HepG2 (cell line): ENCODE data around the gene JMJD7. TPM values are rescaled to one million over a fixed set of nuclear protein-coding genes. Genes with fewer than 3 reads are reported as not detected.

Experiments
- ATAC-seq: fragments of 200-7000 bp; cut with Tn5 transposase; 3 replicates; pipeline ENCODE4 v1.9.1; 2020; ENCODE audit warnings: mild to moderate bottlenecking, moderate library complexity
- BruUV-seq: library from RNA; stranded (reverse); fragments of 400-500 nt; replicated peaks from 2 replicates; lab custom pipeline; 2021; lab: Mats Ljungman, UMichigan
- CTCF ChIA-PET: fragments of 300-600 bp; formaldehyde crosslinking; extraction: SDS; loops from one replicate; lab custom pipeline; 2021; ENCODE audit warnings: low total read pairs, inconsistent platforms, low intra/inter-chr PET ratio; lab: Yijun Ruan, JAX
- POLR2A ChIA-PET: fragments of 350-600 bp; sonication (Branson Sonifier 250); formaldehyde crosslinking; loops from one replicate; lab custom pipeline; 2020; ENCODE audit warnings: antibody characterized with exemption, inconsistent platforms; lab: Yijun Ruan, JAX
- DNase-seq: peaks from one replicate; pipeline ENCODE4 v3.0.0-alpha.2; 2015; ENCODE audit warnings: low spot score
- FAIRE-seq: peaks from 3 replicates; lab custom pipeline; 2011; peaks lifted over from hg19 to GRCh38; lab: Jason Lieb, UNC
- H2AFZ ChIP-seq: one replicate; pipeline ENCODE4 v1.6.1; 2011; ENCODE audit warnings: low read length, inconsistent platforms
- H3K27ac ChIP-seq: fragments of 300-600 bp; 3 replicates; pipeline ENCODE4 v1.8.0; 2011; ENCODE audit warnings: mixed run types, mild to moderate bottlenecking, mixed read lengths, low read length, inconsistent platforms; ENCODE audit not compliant: insufficient read depth; ENCODE audit errors: extremely low read length
- H3K27me3 ChIP-seq, 2 experiments: fragments of 200-600 bp in 1 of 2; 2 replicates in 1 of 2; 3 replicates in 1 of 2; pipeline versions ENCODE4 v1.6.0 to v1.8.0; 2011; ENCODE audit warnings: low read length in 2 of 2, mild to moderate bottlenecking in 2 of 2, moderate library complexity in 2 of 2, inconsistent platforms in 1 of 2; ENCODE audit not compliant: insufficient read depth in 2 of 2, control insufficient read depth in 1 of 2
- H3K36me3 ChIP-seq, 2 experiments: fragments of 200-600 bp in 1 of 2; replicated peaks in 1 of 2; 2 replicates in 1 of 2; 3 replicates in 1 of 2; pipeline versions ENCODE4 v1.5.1 to v1.8.0; 2011; ENCODE audit warnings: low read length in 2 of 2, inconsistent platforms in 1 of 2; ENCODE audit not compliant: insufficient read depth in 2 of 2, control insufficient read depth in 1 of 2
- H3K4me1 ChIP-seq: 2 replicates; pipeline ENCODE4 v1.5.1; 2012; ENCODE audit warnings: low read length, inconsistent platforms; ENCODE audit not compliant: insufficient read depth
- H3K4me2 ChIP-seq: 2 replicates; pipeline ENCODE4 v1.6.0; 2011; ENCODE audit warnings: low read depth, low read length, inconsistent platforms
- H3K4me3 ChIP-seq, 3 experiments: fragments of 200-600 bp in 1 of 3; sonication (generic), shearing (Covaris generic) in 1 of 3; replicated peaks in 1 of 3; 2 replicates each; pipeline ENCODE4 v1.5.1; 2011 to 2016; ENCODE audit warnings: low read length in 3 of 3, inconsistent platforms in 2 of 3, low read depth in 2 of 3, mild to moderate bottlenecking in 2 of 3, control low read depth in 1 of 3, mixed read lengths in 1 of 3; ENCODE audit not compliant: insufficient read depth in 1 of 3
- H3K79me2 ChIP-seq: one replicate; pipeline ENCODE4 v1.6.1; 2011; ENCODE audit warnings: low read length, inconsistent platforms; ENCODE audit not compliant: insufficient read depth
- H3K9ac ChIP-seq: 2 replicates; pipeline ENCODE4 v1.6.0; 2011; ENCODE audit warnings: mild to moderate bottlenecking, low read depth, low read length, inconsistent platforms; ENCODE audit not compliant: insufficient read depth
- H3K9me3 ChIP-seq: 2 replicates; pipeline ENCODE4 v1.5.1; 2012; ENCODE audit warnings: mild to moderate bottlenecking, low read length
- H4K20me1 ChIP-seq: 2 replicates; pipeline ENCODE4 v1.6.0; 2011; ENCODE audit warnings: inconsistent platforms, mild to moderate bottlenecking, low read length, moderate library complexity; ENCODE audit not compliant: insufficient read depth
- CREBL2 ChIP-seq: sonication (generic); formaldehyde crosslinking; IDR thresholded peaks from 2 replicates; pipeline ENCODE4 v1.8.1; 2023; ENCODE audit warnings: missing genetic modification reagents, mild to moderate bottlenecking, borderline replicate concordance
- CTCF ChIP-seq: sonication (generic); formaldehyde crosslinking; IDR thresholded peaks from 2 replicates; pipeline ENCODE4 v1.5.0; 2020; ENCODE audit warnings: mild to moderate bottlenecking, missing genetic modification reagents, moderate library complexity
- GLI4 ChIP-seq: sonication (generic); formaldehyde crosslinking; IDR thresholded peaks from 2 replicates; pipeline ENCODE4 v1.5.1; 2020; ENCODE audit warnings: missing genetic modification reagents, mild to moderate bottlenecking, moderate library complexity, borderline replicate concordance
- NCOA5 ChIP-seq: sonication (generic); formaldehyde crosslinking; IDR thresholded peaks from 2 replicates; pipeline ENCODE4 v1.4.0; 2020; ENCODE audit warnings: missing genetic modification reagents
- PRMT3 ChIP-seq: sonication (generic); formaldehyde crosslinking; IDR thresholded peaks from 2 replicates; pipeline ENCODE4 v1.8.1; 2022; ENCODE audit warnings: low read depth, mild to moderate bottlenecking, moderate library complexity, missing genetic modification reagents, borderline replicate concordance
- RARG ChIP-seq: sonication (generic); formaldehyde crosslinking; IDR thresholded peaks from 2 replicates; pipeline ENCODE4 v1.4.0; 2020; ENCODE audit warnings: low read depth, mild to moderate bottlenecking, missing genetic modification reagents
- RFX3 ChIP-seq: IDR thresholded peaks from 2 replicates; pipeline ENCODE4 v1.6.1; 2016; ENCODE audit warnings: missing biosample characterization, missing genetic modification reagents
- WIZ ChIP-seq: sonication (generic); formaldehyde crosslinking; IDR thresholded peaks from 2 replicates; pipeline ENCODE4 v1.5.1; 2020; ENCODE audit warnings: mild to moderate bottlenecking, missing genetic modification reagents
- ZBTB42 ChIP-seq: sonication (generic); formaldehyde crosslinking; IDR thresholded peaks from 2 replicates; pipeline ENCODE4 v1.5.0; 2020; ENCODE audit warnings: mild to moderate bottlenecking, missing genetic modification reagents
- ZFP90 ChIP-seq: sonication (generic); formaldehyde crosslinking; IDR thresholded peaks from 2 replicates; pipeline ENCODE4 v1.8.0; 2022; ENCODE audit warnings: missing genetic modification reagents, mild to moderate bottlenecking, inconsistent platforms, borderline replicate concordance
- ZNF652 ChIP-seq: IDR thresholded peaks from 2 replicates; pipeline ENCODE4 v1.6.1; 2016; ENCODE audit warnings: low read depth, borderline replicate concordance
- ZNF7 ChIP-seq: IDR thresholded peaks from 2 replicates; pipeline ENCODE4 v1.6.1; 2016; ENCODE audit warnings: missing biosample characterization, missing genetic modification reagents
- ZNF703 ChIP-seq: sonication (generic); formaldehyde crosslinking; IDR thresholded peaks from 2 replicates; pipeline ENCODE4 v1.5.1; 2020; ENCODE audit warnings: missing genetic modification reagents, mild to moderate bottlenecking, moderate library complexity, borderline replicate concordance
- ZSCAN20 ChIP-seq: sonication (generic); formaldehyde crosslinking; IDR thresholded peaks from 2 replicates; pipeline ENCODE4 v1.4.0; 2020; ENCODE audit warnings: missing genetic modification reagents, mild to moderate bottlenecking, borderline replicate concordance
- WGBS: methylation state at CpG from one replicate; pipeline ENCODE4 v1.1.6; 2017; ENCODE audit warnings: low lambda C conversion rate; 5-methylcytosine and 5-hydroxymethylcytosine counted together
- in situ Hi-C: cut with HindIII; loops from 2 replicates; pipeline ENCODE4 v1.10.0; 2017; ENCODE audit warnings: low pct_unique_long_range_greater_than_20kb; ENCODE audit not compliant: extremely low pct_ligation_motif_present
- intact Hi-C: fragments of 100-400 bp; cut with micrococcal nuclease; formaldehyde crosslinking; loops from one replicate; pipeline ENCODE4 v1.10.0; 2022; ENCODE audit not compliant: unreplicated experiment
- polyA plus RNA-seq, 8 experiments: library from polyadenylated mRNA; depleted of rRNA in 3 of 8; stranded (reverse) in 7 of 8; unstranded in 1 of 8; fragments of >200 nt; fragmentation: Illumina TruSeq in 4 of 8; extraction: Trizol in 4 of 8; gene quantifications; 2 replicates each; pipeline versions ENCODE4 v1.2.1 to v1.2.3, GENCODE V29; 2011 to 2016; ENCODE audit warnings: low read depth in 4 of 8, missing spikeins in 1 of 8, mixed read lengths in 1 of 8; ENCODE audit not compliant: insufficient read depth in 1 of 8
- total RNA-seq, 5 experiments: library from RNA; depleted of rRNA; stranded (reverse); fragments of >200 nt; fragmentation: Illumina TruSeq; extraction: Trizol; gene quantifications; 2 replicates each; pipeline ENCODE4 v1.2.3, GENCODE V29; 2016; ENCODE audit warnings: low read depth in 1 of 5
- TF ChIP-seq, protein P1 (sequence below): sonication (generic); formaldehyde crosslinking; IDR thresholded peaks from 2 replicates; pipeline ENCODE4 v1.4.0; 2020; ENCODE audit warnings: missing genetic modification reagents, mild to moderate bottlenecking, borderline replicate concordance

The JMJD7 gene
- total and polyA plus RNA-seq, 2 of the 13 experiments (the other 11 are each of a cell fraction or from before 2014, with no cell fraction given) = 6.4 to 7.1 TPM

DNA sequence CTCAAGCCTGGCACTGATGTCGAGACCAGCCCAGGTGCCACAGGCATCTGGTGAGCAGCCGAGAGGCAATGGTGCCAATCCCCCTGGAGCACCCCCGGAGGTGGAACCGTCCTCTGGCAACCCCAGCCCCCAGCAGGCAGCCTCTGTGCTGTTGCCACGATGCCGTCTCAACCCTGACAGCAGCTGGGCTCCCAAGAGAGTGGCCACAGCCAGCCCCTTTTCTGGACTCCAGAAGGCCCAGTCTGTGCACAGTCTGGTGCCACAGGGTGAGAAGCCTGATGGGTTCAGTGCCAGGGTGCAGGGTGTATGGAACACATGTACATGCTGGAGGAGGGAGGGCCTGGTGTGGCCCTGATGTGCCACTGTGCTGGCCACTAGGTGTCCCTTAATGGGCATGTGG is 4.9 kb upstream of the JMJD7 start:
- no peaks in the 10 kb centered on the region for H3K4me1 ChIP-seq
- ChIA-PET CTCF (no interaction called here), POLR2A (no interaction called here)
- in situ Hi-C loops = no loop called here
- H3K36me3 ChIP-seq = peaks cover 3 to 16% of the 10 kb centered on the region in 2 experiments; a peak in 4 of 5 replicates
- H3K27ac ChIP-seq = no peak overlapping the region
- no peak overlapping the region for H3K4me2 ChIP-seq
- no peaks in the 10 kb centered on the region for H3K79me2 ChIP-seq
- H3K27me3 ChIP-seq = no peaks in the 10 kb centered on the region; a peak in 1 of 5 replicates
- DNase-seq (no peak), ATAC-seq (no peak), FAIRE-seq (no peak)
- H4K20me1 ChIP-seq = no peaks in the 10 kb centered on the region
- H2AFZ ChIP-seq = no peak overlapping the region
- no TSS peak for BruUV-seq
- H3K9me3 ChIP-seq = no peaks in the 10 kb centered on the region
- intact Hi-C loops = no loop called here
- no peak overlapping the region for H3K9ac ChIP-seq
- WGBS = 74% methylated on average over 2 of the region's 6 CpGs
- peak; percentile 15; the same call in 1 of the 2 replicates for TF ChIP-seq CTCF (CRISPR knock-in tag)
- no peak for TF ChIP-seq CREBL2
- TF ChIP-seq RFX3 (CRISPR knock-in tag) = no peak
- TF ChIP-seq WIZ (CRISPR knock-in tag) = no peak
- TF ChIP-seq NCOA5 (CRISPR knock-in tag) = no peak
- H3K4me3 ChIP-seq = no peak overlapping the region

GRCh38 chr15:41823502-41823901 is 4.4 kb upstream of the JMJD7 start:
- in situ Hi-C loops (no loop called here), intact Hi-C loops (no loop called here)
- ChIA-PET POLR2A (no interaction called here), CTCF (no interaction called here)
- no TSS peak for BruUV-seq
- Histone ChIP-seq H3K9ac (no peak overlapping the region), H3K4me1 (peaks cover 2% of the 10 kb centered on the region), H3K9me3 (no peaks in the 10 kb centered on the region), H4K20me1 (no peaks in the 10 kb centered on the region), H3K36me3 (peaks cover 0 to 11% of the 10 kb centered on the region in 2 experiments; a peak in 4 of 5 replicates), H3K79me2 (no peaks in the 10 kb centered on the region), H3K4me3 (no peak overlapping the region), H3K4me2 (no peak overlapping the region), H2AFZ (no peak overlapping the region), H3K27ac (no peak overlapping the region), H3K27me3 (no peaks in the 10 kb centered on the region; a peak in 1 of 5 replicates)
- WGBS = 100% methylated on average over 5 of the region's 11 CpGs
- DNase-seq (no peak), FAIRE-seq (no peak), ATAC-seq (no peak)
- no peak for TF ChIP-seq ZNF652 (CRISPR knock-in tag)
- TF ChIP-seq PRMT3 (CRISPR knock-in tag) = no peak
- TF ChIP-seq ZNF7 (CRISPR knock-in tag) = no peak
- TF ChIP-seq, protein P1, sequence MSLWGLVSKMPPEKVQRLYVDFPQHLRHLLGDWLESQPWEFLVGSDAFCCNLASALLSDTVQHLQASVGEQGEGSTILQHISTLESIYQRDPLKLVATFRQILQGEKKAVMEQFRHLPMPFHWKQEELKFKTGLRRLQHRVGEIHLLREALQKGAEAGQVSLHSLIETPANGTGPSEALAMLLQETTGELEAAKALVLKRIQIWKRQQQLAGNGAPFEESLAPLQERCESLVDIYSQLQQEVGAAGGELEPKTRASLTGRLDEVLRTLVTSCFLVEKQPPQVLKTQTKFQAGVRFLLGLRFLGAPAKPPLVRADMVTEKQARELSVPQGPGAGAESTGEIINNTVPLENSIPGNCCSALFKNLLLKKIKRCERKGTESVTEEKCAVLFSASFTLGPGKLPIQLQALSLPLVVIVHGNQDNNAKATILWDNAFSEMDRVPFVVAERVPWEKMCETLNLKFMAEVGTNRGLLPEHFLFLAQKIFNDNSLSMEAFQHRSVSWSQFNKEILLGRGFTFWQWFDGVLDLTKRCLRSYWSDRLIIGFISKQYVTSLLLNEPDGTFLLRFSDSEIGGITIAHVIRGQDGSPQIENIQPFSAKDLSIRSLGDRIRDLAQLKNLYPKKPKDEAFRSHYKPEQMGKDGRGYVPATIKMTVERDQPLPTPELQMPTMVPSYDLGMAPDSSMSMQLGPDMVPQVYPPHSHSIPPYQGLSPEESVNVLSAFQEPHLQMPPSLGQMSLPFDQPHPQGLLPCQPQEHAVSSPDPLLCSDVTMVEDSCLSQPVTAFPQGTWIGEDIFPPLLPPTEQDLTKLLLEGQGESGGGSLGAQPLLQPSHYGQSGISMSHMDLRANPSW (CRISPR knock-in tag) = no peak
- no peak for TF ChIP-seq ZFP90 (CRISPR knock-in tag)
- no peak for TF ChIP-seq ZNF703
- no peak for TF ChIP-seq ZSCAN20 (CRISPR knock-in tag)
- no peak for TF ChIP-seq GLI4 (CRISPR knock-in tag)
- no peak for TF ChIP-seq RARG (CRISPR knock-in tag)
- no peak for TF ChIP-seq ZBTB42 (CRISPR knock-in tag)
